HG02678 (cell line): ENCODE data around the gene RHD.
"Not testable (repeated sequence)": the region's sequence is repeated elsewhere in the genome, so short reads cannot be mapped to it uniquely, and the experiment has no call there.

Experiments used
- ATAC-seq: cut with Tn5 transposase; IDR thresholded peaks from one replicate; pipeline ENCODE4 v1.9.1; 2021; ENCODE audit warnings: mild to moderate bottlenecking, moderate library complexity; ENCODE audit not compliant: unreplicated experiment

The RHD gene

DNA sequence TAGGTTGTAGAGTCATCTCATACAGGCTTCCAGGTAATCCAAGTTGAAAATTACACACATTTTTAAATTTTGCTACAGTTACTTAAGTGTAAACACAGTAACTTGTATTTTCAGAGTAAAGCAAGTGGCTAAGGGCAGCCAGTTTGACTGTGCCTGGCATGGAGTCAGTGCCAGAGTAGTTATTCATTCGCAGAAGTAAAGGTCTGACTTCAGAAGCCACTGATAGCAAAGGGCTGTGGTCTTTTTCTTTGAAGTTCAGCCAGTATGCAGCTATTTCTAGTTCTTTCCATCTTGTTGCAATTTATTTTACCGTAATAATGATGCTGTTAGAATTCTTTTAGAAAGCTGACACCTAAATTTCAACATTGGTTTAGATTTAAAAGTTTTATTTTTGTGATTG lies 75.2 kb downstream of the RHD start:
- no peak for ATAC-seq

DNA sequence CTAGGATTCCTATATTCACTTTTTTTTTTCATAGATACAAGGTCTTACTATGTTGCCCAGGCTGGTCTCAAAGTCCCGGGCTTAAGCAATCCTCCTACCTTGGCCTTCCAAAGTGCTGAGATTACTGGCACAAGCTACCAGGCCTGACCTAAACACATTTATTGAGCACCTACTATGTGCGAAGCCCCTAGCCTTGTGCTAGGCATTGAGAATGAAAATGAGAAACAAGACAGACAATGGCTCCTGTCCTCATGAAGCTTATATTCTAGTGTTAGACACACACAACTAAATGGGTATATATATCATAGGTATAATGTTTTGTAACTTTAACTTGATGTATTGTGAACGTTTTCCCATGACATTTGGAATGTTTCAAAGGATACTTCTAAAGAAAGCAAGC lies 77.3 kb downstream of the RHD start:
- ATAC-seq, result no peak

DNA sequence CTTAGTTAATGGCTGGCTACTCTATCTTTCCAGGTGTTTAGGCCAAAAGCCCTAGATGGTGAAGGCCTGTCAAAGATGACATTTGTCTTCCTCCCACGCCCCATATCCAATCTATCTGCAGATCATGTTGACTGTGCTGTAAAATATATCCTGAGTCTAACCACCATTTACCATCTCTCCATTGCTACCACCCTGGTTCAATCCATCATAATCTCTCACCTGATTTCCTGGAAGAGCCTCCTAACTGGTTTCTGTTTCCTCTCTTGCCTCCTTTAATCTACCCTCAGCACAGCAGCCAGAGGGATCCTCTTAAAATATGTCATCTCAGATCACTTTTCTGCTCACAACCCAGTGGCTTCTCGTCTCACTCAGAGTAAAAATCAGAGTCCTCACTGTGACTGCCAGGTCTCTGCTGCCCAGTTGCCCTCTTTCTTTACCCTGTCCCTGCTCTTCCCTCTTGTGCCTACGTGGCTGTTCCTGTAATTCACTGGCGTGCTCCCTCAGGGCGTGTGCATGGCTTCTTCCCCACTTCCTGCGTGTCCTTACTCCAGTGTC lies 83.6 kb downstream of the RHD start:
- ATAC-seq, result no peak

DNA sequence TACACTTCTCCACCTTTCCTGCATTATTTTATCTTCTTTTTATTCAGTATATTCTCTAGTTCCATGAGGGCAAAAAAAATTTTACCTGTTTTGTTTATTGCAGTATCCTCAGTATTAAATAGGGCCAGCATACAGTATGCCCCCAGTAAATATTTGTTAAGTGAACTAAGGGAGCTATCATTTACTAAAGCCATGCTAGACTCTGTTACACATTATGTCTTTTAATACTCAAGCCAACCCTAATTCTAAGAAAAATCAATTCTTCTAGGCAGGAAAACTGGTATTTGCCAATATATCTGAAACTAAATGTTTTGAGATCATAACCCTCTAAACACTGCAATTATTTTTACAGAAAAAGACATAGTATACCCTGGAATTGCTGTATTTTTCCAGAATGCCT lies 84.1 kb downstream of the RHD start:
- no peak for ATAC-seq

- no peak for ATAC-seq
These were observed 84.5 kb downstream of the RHD start for GRCh38 chr1:25356848-25357247.

DNA sequence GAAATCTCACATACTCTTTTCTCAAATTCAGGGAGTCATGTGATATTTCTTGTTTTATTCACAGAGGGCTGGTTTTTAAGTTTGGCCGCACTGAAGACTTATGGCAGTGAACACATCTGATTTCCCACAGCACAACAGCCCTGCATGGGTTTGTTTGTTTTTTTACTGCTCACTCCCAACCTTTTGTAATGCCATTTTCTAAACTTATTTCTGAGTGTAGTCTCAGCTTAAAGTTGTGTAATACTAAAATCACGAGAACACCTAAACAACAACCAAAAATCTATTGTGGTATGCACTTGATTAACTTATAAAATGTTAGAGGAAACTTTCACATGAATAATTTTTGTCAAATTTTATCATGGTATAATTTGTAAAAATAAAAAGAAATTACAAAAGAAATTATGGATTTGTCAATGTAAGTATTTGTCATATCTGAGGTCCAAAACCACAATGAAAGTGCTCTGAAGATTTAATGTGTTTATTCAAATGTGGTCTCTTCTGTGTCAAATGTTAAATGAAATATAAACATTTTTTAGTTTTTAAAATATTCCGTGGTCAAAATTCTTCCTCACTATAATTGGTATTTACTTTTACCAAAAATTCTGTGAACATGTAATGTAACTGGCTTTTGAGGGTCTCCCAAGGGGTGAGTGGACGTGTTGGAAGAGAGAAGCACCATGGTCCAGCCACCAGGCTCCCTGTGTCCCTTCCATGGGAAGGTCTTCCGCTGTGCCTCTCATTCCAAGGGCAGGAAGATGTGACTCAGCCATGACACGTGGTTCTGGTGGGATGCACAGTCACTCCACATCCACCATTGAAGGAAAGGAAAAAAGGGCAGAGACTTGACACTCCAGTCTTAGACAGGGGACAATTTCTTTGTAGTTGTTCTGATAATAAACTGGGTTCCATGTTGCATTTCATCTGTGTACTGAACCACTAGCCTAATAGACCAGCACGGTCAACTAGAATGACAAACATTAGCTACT lies 88.6 kb downstream of the RHD start:
- no peak for ATAC-seq

DNA sequence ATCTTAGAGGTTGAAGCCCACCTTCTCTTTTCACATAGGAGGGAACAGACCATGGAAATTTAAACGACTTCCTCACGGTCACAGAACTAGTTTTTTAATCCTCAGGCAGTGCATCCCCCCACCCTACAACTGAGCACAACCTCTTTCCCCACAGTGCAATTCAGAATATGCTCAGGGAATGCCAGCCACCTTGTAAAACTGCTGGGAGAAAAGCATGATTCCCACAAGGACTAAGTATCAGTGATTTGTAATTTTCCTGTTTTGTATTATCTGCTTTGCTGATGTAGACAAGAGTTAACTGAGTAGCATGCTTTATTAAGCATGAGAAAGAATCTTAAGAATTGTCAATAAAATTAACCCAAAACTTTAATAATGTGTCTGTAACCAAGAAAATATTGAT lies 89.6 kb downstream of the RHD start:
- ATAC-seq, result no peak

- ATAC-seq, result not testable (repeated sequence)
These were observed 90.6 kb downstream of the RHD start for GRCh38 chr1:25362634-25363559.

GRCh38 chr1:25369241-25369640 lies 96.9 kb downstream of the RHD start:
- ATAC-seq, result no peak

DNA sequence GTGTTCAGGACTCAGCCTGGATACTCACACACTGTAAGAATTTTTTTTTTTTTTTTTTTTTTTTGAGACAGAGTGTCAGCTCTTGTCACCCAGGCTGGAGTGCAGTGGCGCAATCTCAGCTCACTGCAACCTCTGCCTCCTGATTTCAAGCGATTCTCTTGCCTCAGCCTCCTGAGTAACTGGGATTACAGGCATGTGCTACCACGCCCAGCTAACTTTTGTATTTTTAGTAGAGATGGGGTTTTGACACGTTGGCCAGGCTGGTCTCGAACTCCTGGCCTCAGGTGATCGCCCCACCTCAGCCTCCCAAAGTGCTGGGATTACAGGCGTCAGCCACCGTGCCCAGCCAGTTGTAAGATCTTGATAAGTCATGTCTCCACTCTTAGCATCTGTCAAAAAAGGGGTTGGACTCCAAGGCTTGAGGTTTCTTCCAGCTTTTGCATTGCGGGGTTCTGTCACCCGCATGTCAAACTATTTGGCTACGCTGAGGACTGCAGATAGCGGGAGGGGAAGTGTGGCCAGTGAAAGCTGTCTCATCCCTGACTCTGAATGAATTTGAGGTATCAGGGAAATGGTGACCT lies 97.5 kb downstream of the RHD start:
- ATAC-seq, result not testable (repeated sequence)

- ATAC-seq, result not testable (repeated sequence)
These were observed 99.4 kb downstream of the RHD start for GRCh38 chr1:25371757-25372156.

DNA sequence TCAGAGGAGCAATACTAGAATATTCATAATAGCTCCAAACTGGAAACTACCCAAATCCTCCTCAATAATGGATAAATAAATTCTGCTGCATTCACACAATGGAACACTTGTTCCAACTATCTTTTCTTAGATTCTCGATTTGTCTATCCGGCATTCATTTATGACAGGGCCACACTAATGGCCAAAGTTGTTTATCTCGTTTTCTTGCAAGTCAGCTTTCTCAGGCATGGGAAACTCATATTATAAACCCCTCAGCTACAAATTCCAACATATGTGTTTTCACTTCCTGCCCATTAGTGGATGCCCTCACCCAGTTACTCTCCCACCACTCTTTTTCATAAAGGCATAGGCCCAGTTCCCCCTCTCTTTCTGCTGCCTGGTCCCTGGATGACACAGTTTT lies 106.1 kb downstream of the RHD start:
- not testable (repeated sequence) for ATAC-seq
